ENCODE data around the gene CXCL12. TPM values are rescaled to one million over a fixed set of nuclear protein-coding genes. Genes with fewer than 3 reads are reported as not detected.

The CXCL12 gene
- total and polyA plus RNA-seq, 2 donors (not counting 3 experiments of a cell fraction or from before 2014, with no cell fraction given) = 0.35 to 1.4 TPM

DNA sequence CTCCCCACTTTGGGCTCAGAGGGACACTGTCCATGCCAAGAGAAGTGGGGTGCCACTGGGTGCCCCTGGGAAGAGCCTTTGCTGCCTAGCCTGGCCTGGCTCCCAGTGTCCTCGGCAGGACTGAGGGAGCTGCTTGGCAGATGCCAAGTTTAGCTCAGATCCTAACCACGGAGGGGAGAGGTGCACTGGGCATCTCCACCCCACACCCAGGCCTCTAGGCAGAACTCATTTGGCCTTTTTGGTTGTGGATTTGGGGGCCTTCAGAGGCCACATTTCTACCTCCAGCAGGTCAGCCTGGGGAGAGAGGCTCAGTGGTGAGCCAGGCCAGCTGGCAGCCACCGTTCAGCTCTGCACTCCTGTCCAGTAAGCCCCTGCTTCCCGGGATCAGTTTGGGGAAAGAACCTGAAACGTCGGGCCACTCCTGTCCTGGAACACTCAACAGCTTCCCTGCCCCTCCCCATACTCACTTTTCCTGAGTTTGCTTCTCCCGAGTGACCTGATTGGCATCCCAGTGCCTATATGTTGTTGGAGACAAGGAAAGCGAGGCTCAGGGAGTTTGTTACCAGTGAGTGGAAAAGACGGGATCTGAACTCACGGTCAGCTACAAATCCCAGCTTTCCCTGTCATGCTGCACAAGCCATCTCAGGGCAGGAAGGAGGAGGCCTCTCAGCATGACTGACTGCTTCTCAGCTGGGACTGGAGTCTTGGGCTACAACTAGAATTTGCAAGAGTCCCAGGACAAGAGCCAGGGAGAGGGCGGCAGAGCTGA, 11.2 kb upstream of the CXCL12 start:
- Histone ChIP-seq H3K79me2 (ENCODE audit: control insufficient read depth, insufficient read depth, low read length) (no peaks in the 10 kb centered on the region), H3K9me3 (replicated peaks; ENCODE audit: control insufficient read depth, insufficient read depth, low read length) (no peaks in the 10 kb centered on the region), H3K9ac (replicated peaks; ENCODE audit: extremely low read depth, insufficient read depth, low read length) (no peak overlapping the region), H4K20me1 (replicated peaks; ENCODE audit: control insufficient read depth, extremely low read depth, insufficient read depth, low read length) (peaks cover 2% of the 10 kb centered on the region), H3K27ac (ENCODE audit: insufficient read depth, low read depth, low read length) (no peak overlapping the region), H3K4me3 (replicated peaks in 1 of 3; ENCODE audit: insufficient read depth in 1 of 3, low read depth in 1 of 3, low read length in 3 of 3) (no peak overlapping the region), H2AFZ (ENCODE audit: low read depth, low read length) (no peak overlapping the region), H3K27me3 (ENCODE audit: control insufficient read depth in 2 of 2, insufficient read depth in 2 of 2, low read length in 2 of 2) (no peaks in the 10 kb centered on the region), H3K4me2 (ENCODE audit: insufficient read depth, low read length) (no peak overlapping the region), H3K36me3 (ENCODE audit: control insufficient read depth in 2 of 2, extremely low read depth in 1 of 2, insufficient read depth in 2 of 2, low read length in 2 of 2) (no peaks in the 10 kb centered on the region), H3K4me1 (ENCODE audit: control insufficient read depth, extremely low read depth, insufficient read depth, low read length) (no peaks in the 10 kb centered on the region), H3K9me1 (replicated peaks; ENCODE audit: control insufficient read depth, extremely low read depth, insufficient read depth, low read length) (no peaks in the 10 kb centered on the region)
- POLR2A ChIA-PET = no interaction called here
- BruUV-seq (replicated peaks) = no TSS peak
- intact Hi-C loops (cut with micrococcal nuclease) = loop anchor here (10.0 kb wide), 1 partner anchor 329 kb away; no protein-coding TSS in a partner anchor
- no peak for DNase-seq (ENCODE audit: low read depth, low spot score)
- dilution Hi-C loops (cut with MboI; ENCODE audit: extremely low pct_ligation_motif_present, low sequenced_read_pairs) = no loop called here
- CTCF ChIA-PET = interaction anchor here (1.3 kb wide), 1 partner anchor 9 kb away, joined by 5 read pairs; no protein-coding TSS in a partner anchor
- no peak for FAIRE-seq
- TF ChIP-seq POLR2AphosphoS5 (IDR thresholded peaks at IDR 0.05; ENCODE audit: insufficient read depth, low read depth, low read length) (no peak), FOS (IDR thresholded peaks at IDR 0.05; ENCODE audit: borderline replicate concordance, insufficient read depth, low read length) (no peak), EZH2 (IDR thresholded peaks at IDR 0.05; ENCODE audit: borderline replicate concordance, low read depth, low read length, severe bottlenecking) (no peak), MYC (IDR thresholded peaks at IDR 0.05; ENCODE audit: low read depth, low read length) (no peak), GATA2 (IDR thresholded peaks at IDR 0.05; ENCODE audit: insufficient read depth, insufficient read length, low read depth, low read length) (no peak), POLR2A (IDR thresholded peaks at IDR 0.05; ENCODE audit: low read depth, low read length) (no peak), JUN (IDR thresholded peaks at IDR 0.05; ENCODE audit: borderline replicate concordance, insufficient read depth, insufficient read length, low read depth) (no peak)
- TF ChIP-seq, protein P1, sequence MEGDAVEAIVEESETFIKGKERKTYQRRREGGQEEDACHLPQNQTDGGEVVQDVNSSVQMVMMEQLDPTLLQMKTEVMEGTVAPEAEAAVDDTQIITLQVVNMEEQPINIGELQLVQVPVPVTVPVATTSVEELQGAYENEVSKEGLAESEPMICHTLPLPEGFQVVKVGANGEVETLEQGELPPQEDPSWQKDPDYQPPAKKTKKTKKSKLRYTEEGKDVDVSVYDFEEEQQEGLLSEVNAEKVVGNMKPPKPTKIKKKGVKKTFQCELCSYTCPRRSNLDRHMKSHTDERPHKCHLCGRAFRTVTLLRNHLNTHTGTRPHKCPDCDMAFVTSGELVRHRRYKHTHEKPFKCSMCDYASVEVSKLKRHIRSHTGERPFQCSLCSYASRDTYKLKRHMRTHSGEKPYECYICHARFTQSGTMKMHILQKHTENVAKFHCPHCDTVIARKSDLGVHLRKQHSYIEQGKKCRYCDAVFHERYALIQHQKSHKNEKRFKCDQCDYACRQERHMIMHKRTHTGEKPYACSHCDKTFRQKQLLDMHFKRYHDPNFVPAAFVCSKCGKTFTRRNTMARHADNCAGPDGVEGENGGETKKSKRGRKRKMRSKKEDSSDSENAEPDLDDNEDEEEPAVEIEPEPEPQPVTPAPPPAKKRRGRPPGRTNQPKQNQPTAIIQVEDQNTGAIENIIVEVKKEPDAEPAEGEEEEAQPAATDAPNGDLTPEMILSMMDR (IDR thresholded peaks at IDR 0.05; ENCODE audit: extremely low read depth in 1 of 2, insufficient read depth in 1 of 2, low read depth in 1 of 2, low read length in 2 of 2) = no peak
- TF ChIP-seq, protein P2, sequence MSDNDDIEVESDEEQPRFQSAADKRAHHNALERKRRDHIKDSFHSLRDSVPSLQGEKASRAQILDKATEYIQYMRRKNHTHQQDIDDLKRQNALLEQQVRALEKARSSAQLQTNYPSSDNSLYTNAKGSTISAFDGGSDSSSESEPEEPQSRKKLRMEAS (IDR thresholded peaks at IDR 0.05; ENCODE audit: insufficient read depth, insufficient read length) = no peak

All from endothelial cell of umbilical vein (primary cell).